ENCODE data around the gene GPR148.

- no peak for TF ChIP-seq EZH2 (IDR thresholded peaks at IDR 0.05; ENCODE audit: insufficient read depth, poor library complexity, severe bottlenecking)
- no peak for TF ChIP-seq EZH2phosphoT487 (IDR thresholded peaks at IDR 0.05; ENCODE audit: insufficient read depth, low read depth)
Measured at GRCh38 chr2:130764821-130765115, 35.9 kb downstream of the GPR148 start.

All from GM23248 (cell line).